ENCODE measurements around the gene DMAC2L.

Gene DMAC2L

GRCh38 chr14:50311972-50312733 is at the start of gene DMAC2L, which contains the start of gene L2HGDH:
DMAC2L (plus strand) TSS chr14:50312324; CDS start chr14:50321488, 9,164 bp downstream.
L2HGDH (minus strand) TSS chr14:50312229; CDS start chr14:50312150, 79 bp downstream.
- peak; percentile 95 to 96 for DNase-seq
- no peak for TF ChIP-seq GATA1 (IDR thresholded peaks at IDR 0.05; ENCODE audit: low read depth, low read length)
- peak; percentile 90 for TF ChIP-seq POLR2A (IDR thresholded peaks at IDR 0.05; ENCODE audit: low read length)

- no peak for DNase-seq
- TF ChIP-seq GATA1 (IDR thresholded peaks at IDR 0.05; ENCODE audit: low read depth, low read length) = no peak
- no peak for TF ChIP-seq POLR2A (IDR thresholded peaks at IDR 0.05; ENCODE audit: low read length)
Measured at GRCh38 chr14:50262865-50263264, 49.3 kb upstream of the DMAC2L start.

GRCh38 chr14:50263321-50263720 is 48.8 kb upstream of the DMAC2L start:
- no peak for DNase-seq
- TF ChIP-seq POLR2A (IDR thresholded peaks at IDR 0.05; ENCODE audit: low read length) (no peak), GATA1 (IDR thresholded peaks at IDR 0.05; ENCODE audit: low read depth, low read length) (no peak)

- no peak for DNase-seq
- TF ChIP-seq GATA1 (IDR thresholded peaks at IDR 0.05; ENCODE audit: low read depth, low read length) (no peak), POLR2A (IDR thresholded peaks at IDR 0.05; ENCODE audit: low read length) (no peak)
Measured at GRCh38 chr14:50265029-50265428, 47.1 kb upstream of the DMAC2L start.

GRCh38 chr14:50270932-50271331 is 41.2 kb upstream of the DMAC2L start:
- no peak for DNase-seq
- TF ChIP-seq GATA1 (IDR thresholded peaks at IDR 0.05; ENCODE audit: low read depth, low read length) (no peak), POLR2A (IDR thresholded peaks at IDR 0.05; ENCODE audit: low read length) (no peak)

GRCh38 chr14:50272498-50272897 is 39.6 kb upstream of the DMAC2L start:
- DNase-seq = no peak
- TF ChIP-seq GATA1 (IDR thresholded peaks at IDR 0.05; ENCODE audit: low read depth, low read length) (no peak), POLR2A (IDR thresholded peaks at IDR 0.05; ENCODE audit: low read length) (no peak)

GRCh38 chr14:50285861-50286260 is 26.3 kb upstream of the DMAC2L start:
- TF ChIP-seq GATA1 (IDR thresholded peaks at IDR 0.05; ENCODE audit: low read depth, low read length) (no peak), POLR2A (IDR thresholded peaks at IDR 0.05; ENCODE audit: low read length) (no peak)
- DNase-seq = no peak

GRCh38 chr14:50288146-50288545 is 24.0 kb upstream of the DMAC2L start:
- TF ChIP-seq GATA1 (IDR thresholded peaks at IDR 0.05; ENCODE audit: low read depth, low read length) (no peak), POLR2A (IDR thresholded peaks at IDR 0.05; ENCODE audit: low read length) (no peak)
- DNase-seq = no peak

GRCh38 chr14:50290306-50290705 is 21.8 kb upstream of the DMAC2L start:
- no peak for TF ChIP-seq GATA1 (IDR thresholded peaks at IDR 0.05; ENCODE audit: low read depth, low read length)
- no peak for TF ChIP-seq POLR2A (IDR thresholded peaks at IDR 0.05; ENCODE audit: low read length)

GRCh38 chr14:50299585-50299984 is 12.5 kb upstream of the DMAC2L start:
- TF ChIP-seq POLR2A (IDR thresholded peaks at IDR 0.05; ENCODE audit: low read length) (no peak), GATA1 (IDR thresholded peaks at IDR 0.05; ENCODE audit: low read depth, low read length) (no peak)
- no peak for DNase-seq

More at GRCh38 chr14:50290306-50290705, 21.8 kb upstream of the DMAC2L start:
- DNase-seq = no peak

- TF ChIP-seq POLR2A (IDR thresholded peaks at IDR 0.05; ENCODE audit: low read length) (no peak), GATA1 (IDR thresholded peaks at IDR 0.05; ENCODE audit: low read depth, low read length) (no peak)
- no peak for DNase-seq
Measured at GRCh38 chr14:50301914-50302313, 10.2 kb upstream of the DMAC2L start.

- no peak for TF ChIP-seq GATA1 (IDR thresholded peaks at IDR 0.05; ENCODE audit: low read depth, low read length)
- no peak for TF ChIP-seq POLR2A (IDR thresholded peaks at IDR 0.05; ENCODE audit: low read length)
- DNase-seq = peak; percentile 92 to 95
Measured at GRCh38 chr14:50303744-50304471, 8.2 kb upstream of the DMAC2L start.

GRCh38 chr14:50308363-50308915 is 3.7 kb upstream of the DMAC2L start:
- DNase-seq = peak in 1 of 2 experiments; percentile 21
- TF ChIP-seq GATA1 (IDR thresholded peaks at IDR 0.05; ENCODE audit: low read depth, low read length) (no peak), POLR2A (IDR thresholded peaks at IDR 0.05; ENCODE audit: low read length) (no peak)

GRCh38 chr14:50310445-50310844 is 1.7 kb upstream of the DMAC2L start:
- DNase-seq = no peak
- TF ChIP-seq GATA1 (IDR thresholded peaks at IDR 0.05; ENCODE audit: low read depth, low read length) (no peak), POLR2A (IDR thresholded peaks at IDR 0.05; ENCODE audit: low read length) (no peak)

Measured in erythroblast (primary cell).